Measurements from ENCODE around the gene PRAMEF2. TPM values are rescaled to one million over a fixed set of nuclear protein-coding genes. Genes with fewer than 3 reads are reported as not detected.
A peak's percentile ranks its signal among the peaks of the same experiment; 100 is the strongest.
"Not testable (repeated sequence)": the region's sequence is repeated elsewhere in the genome, so short reads cannot be mapped to it uniquely, and the experiment has no call there.

The PRAMEF2 gene, protein sequence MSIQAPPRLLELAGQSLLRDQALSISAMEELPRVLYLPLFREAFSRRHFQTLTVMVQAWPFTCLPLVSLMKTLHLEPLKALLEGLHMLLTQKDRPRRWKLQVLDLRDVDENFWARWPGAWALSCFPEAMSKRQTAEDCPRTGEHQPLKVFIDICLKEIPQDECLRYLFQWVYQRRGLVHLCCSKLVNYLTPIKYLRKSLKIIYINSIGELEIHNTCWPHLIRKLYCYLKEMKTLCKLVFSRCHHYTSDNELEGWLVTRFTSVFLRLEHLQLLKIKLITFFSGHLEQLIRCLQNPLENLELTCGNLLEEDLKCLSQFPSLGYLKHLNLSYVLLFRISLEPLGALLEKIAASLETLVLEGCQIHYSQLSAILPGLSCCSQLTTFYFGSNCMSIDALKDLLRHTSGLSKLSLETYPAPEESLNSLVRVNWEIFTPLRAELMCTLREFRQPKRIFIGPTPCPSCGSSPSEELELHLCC
- polyA plus RNA-seq (ENCODE audit: low read depth in 6 of 6): not detected

DNA sequence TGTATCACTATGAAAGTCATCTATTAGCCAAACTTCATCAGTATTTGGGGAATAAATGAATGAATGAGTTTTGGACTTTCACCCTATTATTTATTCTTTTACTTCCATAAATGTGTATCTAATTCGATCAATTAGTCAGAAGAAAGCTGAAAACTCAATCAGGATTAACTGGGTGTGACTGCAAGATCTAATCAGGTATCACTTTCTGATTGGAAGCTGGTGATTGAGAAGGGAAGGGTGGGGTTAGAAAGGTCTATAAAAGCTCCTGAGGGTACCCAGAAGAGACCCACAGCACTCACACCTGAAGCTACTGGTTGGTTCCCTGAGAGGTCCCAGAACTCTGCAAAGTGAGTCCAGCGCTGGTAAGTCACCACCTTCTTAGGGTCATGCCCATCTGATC, at the start of gene PRAMEF2:
TSS of gene PRAMEF2 (plus strand) at position 301 of the 400 bp plus-strand sequence. CDS start 1,924 bp downstream, outside the sequence.
- H3K27me3 Mint-ChIP-seq; DNase-seq; H3K9me3 Mint-ChIP-seq; H3K36me3 Mint-ChIP-seq; H3K4me1 Mint-ChIP-seq; H3K27ac Mint-ChIP-seq; ATAC-seq (ENCODE audit: low read depth in 2 of 2): not testable (repeated sequence)
- H3K4me3 Mint-ChIP-seq: peak within 1 kb of the TSS in 1 of 8 donors; percentile 29

DNA sequence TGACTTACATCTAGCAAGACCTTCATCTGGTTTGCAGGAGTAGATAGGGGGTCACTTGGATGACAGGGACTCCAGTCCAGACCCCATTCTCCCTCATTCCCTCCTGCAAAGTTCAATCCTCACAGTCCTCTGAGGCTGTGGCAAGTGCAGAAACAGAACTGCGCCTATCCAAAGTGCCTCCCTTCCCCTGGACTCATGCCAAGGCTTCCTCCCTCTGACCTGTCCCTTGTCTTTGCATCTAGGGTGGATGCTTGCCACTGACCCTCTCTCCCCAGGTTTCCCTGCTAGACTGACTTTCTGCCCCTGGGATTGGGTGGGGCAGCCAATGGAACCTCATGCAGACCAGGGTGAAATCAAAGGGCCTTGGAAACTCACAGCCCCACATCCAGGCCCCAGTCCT, 47.0 kb upstream of the PRAMEF2 start:
- ATAC-seq (ENCODE audit: low read depth in 2 of 2) (no peak), DNase-seq (no peak)
- H3K4me1 Mint-ChIP-seq: no peaks in the 10 kb centered on the region
- peaks cover 11 to 45% (median 33%) of the 10 kb centered on the region in 3 donors for H3K27me3 Mint-ChIP-seq
- H3K36me3 Mint-ChIP-seq: peaks cover 0 to 6% of the 10 kb centered on the region in 2 donors
- H3K4me3 Mint-ChIP-seq: peak overlapping the region in 1 of 8 donors; percentile 54
- H3K27ac Mint-ChIP-seq: no peak overlapping the region
- peaks cover 5 to 26% (median 13%) of the 10 kb centered on the region in 7 donors for H3K9me3 Mint-ChIP-seq

DNA sequence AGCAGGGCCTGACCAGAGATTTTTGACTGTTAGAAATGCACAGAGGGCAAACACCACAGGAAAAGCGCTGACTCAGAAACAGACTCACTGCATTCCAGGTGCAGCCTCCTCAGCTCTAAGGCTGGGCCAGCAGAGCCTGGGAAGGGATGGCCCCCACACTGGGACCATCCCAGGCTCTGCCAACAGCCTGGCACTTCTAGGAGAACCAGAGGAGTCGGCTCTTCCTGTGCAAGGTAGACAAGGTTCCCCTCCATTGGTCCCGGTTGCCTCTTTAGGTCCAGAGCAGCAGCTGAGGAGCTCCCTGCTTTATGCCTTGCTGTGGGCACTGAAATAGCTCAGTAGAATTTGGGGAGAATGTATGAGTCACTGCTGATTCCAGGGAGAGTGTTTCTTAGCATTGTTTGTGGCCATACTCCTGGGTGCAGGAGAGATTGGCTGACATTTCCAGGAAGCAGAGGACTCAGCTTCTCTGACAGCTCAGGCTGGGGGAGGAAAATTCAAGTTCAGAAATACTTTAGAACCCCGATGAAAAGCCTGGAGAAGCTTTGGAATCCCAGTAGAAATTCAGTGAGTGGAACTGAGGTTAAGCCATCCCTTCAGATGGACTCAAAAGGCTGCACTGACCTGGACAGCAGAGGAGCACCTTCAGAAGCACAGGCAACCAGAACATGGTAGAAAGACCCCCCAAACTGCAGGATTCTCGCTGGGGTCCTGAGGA, 46.0 kb upstream of the PRAMEF2 start:
- Mint-ChIP-seq H3K27me3 (peaks cover 11 to 36% (median 28%) of the 10 kb centered on the region in 3 donors), H3K4me3 (no peak overlapping the region), H3K36me3 (no peaks in the 10 kb centered on the region), H3K4me1 (no peaks in the 10 kb centered on the region), H3K27ac (no peak overlapping the region), H3K9me3 (peaks cover 2 to 17% (median 8%) of the 10 kb centered on the region in 7 donors)
- no peak for ATAC-seq (ENCODE audit: low read depth in 2 of 2)
- DNase-seq: no peak

DNA sequence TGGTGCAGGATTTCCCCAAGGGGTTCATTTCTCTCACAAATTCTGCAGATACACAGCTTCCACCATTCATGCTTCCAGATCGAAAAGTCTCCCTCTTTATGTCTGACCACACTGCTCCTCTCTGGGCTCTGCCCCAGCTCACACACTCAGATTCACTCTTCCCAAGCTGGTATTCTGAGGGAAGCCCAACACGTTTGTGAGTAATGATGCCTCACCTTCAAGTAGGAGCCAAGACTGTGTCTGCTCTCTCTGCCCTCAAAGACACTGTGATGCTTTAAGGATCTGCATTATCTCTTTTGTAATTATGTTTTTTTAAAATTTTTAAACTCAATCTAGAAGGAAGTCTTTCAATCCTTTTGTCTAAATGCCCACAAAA, 45.5 kb upstream of the PRAMEF2 start:
- DNase-seq (no peak), ATAC-seq (ENCODE audit: low read depth in 2 of 2) (no peak)
- Mint-ChIP-seq H3K36me3 (no peaks in the 10 kb centered on the region), H3K9me3 (peaks cover 2 to 13% (median 6%) of the 10 kb centered on the region in 7 donors), H3K4me3 (no peak overlapping the region), H3K4me1 (no peaks in the 10 kb centered on the region), H3K27ac (no peak overlapping the region), H3K27me3 (peaks cover 11 to 31% (median 27%) of the 10 kb centered on the region in 3 donors)

DNA sequence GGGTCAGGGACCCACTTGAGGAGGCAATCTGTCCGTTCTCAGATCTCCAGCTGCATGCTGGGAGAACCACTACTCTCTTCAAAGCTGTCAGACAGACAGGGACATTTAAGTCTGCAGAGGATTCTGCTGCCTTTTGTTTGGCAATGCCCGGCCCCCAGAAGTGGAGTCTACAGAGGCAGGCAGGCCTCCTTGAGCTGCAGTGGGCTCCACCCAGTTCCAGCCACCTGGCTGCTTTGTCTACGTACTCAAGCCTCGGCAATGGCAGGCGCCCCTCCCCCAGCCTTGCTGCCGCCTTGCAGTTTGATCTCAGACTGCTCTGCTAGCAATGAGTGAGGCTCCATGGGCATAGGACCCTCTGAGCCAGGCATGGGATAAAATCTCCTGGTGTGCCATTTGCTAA, 37.8 kb upstream of the PRAMEF2 start:
- H3K4me3 Mint-ChIP-seq; H3K36me3 Mint-ChIP-seq; H3K27ac Mint-ChIP-seq; DNase-seq; ATAC-seq (ENCODE audit: low read depth in 2 of 2); H3K9me3 Mint-ChIP-seq; H3K4me1 Mint-ChIP-seq: not testable (repeated sequence)
- peaks cover 5 to 10% (median 6%) of the 10 kb centered on the region in 3 donors for H3K27me3 Mint-ChIP-seq

DNA sequence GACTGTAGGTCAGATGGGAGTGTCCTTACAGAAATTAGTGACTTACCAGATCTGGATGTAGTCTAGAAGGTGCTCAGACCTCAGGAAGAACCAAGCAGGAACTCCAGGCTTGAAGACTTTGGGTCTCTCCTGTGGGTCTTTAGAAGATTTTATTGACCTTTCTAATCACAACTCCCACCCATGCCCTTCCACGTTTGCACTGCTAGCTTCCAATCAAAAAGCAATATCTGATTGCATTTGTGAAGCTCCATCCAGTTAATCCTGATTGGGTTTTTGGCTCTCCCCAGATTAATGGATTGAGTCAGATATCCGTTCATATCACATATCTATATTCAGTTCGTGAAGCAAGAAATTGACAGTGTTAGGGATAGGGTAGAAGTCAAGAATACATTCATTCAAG, 25.6 kb upstream of the PRAMEF2 start, which contains the start of gene PRAMEF11:
TSS of gene PRAMEF11 (minus strand) at position 101 of the 400 bp plus-strand sequence. CDS start 2,621 bp downstream, outside the sequence.
- H3K4me3 Mint-ChIP-seq; H3K9me3 Mint-ChIP-seq; H3K27ac Mint-ChIP-seq; DNase-seq; H3K36me3 Mint-ChIP-seq; H3K4me1 Mint-ChIP-seq; ATAC-seq (ENCODE audit: low read depth in 2 of 2): not testable (repeated sequence)
- peaks cover 4 to 16% (median 13%) of the 10 kb centered on the region in 3 donors for H3K27me3 Mint-ChIP-seq

DNA sequence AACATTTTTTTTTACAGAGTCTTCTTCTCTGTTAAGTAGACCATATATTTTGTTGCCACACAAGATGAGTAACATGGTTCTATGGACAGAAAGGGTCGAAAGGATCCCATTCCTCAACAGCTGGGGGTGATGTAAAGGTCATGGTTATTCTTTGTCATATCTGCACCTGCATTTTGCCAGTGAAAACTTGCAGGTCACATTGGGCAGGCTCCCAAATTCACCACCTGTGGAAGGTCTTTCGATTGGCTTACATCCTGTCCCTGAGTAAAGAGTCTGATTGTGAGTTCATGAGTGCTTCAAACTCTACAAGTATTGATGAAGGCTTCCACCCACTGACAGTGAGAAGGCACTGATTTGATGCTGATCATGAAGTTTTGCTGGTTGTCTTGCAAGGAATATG, 23.6 kb upstream of the PRAMEF2 start:
- H3K4me3 Mint-ChIP-seq; DNase-seq; ATAC-seq (ENCODE audit: low read depth in 2 of 2); H3K36me3 Mint-ChIP-seq; H3K27ac Mint-ChIP-seq; H3K9me3 Mint-ChIP-seq; H3K4me1 Mint-ChIP-seq: not testable (repeated sequence)
- H3K27me3 Mint-ChIP-seq: peaks cover 7 to 17% (median 11%) of the 10 kb centered on the region in 3 donors

DNA sequence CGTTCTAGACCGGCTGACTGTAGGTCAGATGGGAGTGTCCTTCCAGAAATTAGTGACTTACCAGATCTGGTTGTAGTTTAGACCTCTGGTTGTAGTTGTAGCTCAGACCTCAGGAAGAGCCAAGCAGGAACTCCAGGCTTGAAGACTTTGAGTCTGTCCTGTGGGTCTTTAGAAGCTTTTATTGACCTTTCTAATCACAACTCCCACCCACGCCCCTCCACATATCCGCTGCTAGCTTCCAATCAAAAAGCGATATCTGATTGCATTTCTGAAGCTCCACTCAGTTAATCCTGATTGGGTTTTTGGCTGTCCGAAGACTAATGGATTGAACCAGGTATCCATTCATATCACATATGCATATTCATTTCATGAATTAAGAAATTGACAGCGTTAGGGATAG, 8.3 kb upstream of the PRAMEF2 start, which contains the start of gene HNRNPCL1:
TSS of gene HNRNPCL1 (minus strand) at position 101 of the 400 bp plus-strand sequence. CDS start 431 bp downstream, outside the sequence.
- not testable (repeated sequence) for H3K27ac Mint-ChIP-seq, H3K4me1 Mint-ChIP-seq
- H3K27me3 Mint-ChIP-seq: peaks cover 0 to 11% (median 0%) of the 10 kb centered on the region in 3 donors

DNA sequence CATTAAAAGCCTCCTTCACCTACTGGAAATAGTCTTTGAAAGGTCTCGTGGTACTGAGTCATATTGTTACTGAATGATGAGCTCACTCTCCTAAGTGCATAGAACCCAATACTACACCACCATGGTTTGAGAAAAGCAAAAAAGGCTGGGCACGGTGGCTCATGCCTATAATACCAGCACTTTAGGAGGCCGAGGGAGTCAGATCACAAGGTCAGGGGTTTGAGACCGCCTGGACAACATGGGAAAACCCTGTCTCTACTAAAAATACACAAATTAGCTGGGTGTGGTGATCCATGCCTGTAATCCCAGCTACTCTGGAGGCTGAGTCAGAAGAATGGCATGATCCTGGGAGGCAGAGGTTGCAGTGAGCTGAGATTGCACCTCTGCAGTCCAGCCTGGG, 5.1 kb upstream of the PRAMEF2 start:
- ATAC-seq (ENCODE audit: low read depth in 2 of 2): no peak
- Mint-ChIP-seq H3K9me3 (peaks cover 0 to 16% (median 6%) of the 10 kb centered on the region in 7 donors), H3K36me3 (no peaks in the 10 kb centered on the region), H3K27me3 (peaks cover 0 to 11% (median 0%) of the 10 kb centered on the region in 3 donors), H3K4me3 (no peak overlapping the region), H3K4me1 (no peaks in the 10 kb centered on the region), H3K27ac (no peak overlapping the region)
- no peak for DNase-seq

More for the DNA sequence above, 8.3 kb upstream of the PRAMEF2 start, which contains the start of gene HNRNPCL1:
- ATAC-seq (ENCODE audit: low read depth in 2 of 2); H3K4me3 Mint-ChIP-seq; H3K36me3 Mint-ChIP-seq; DNase-seq: not testable (repeated sequence)
- peaks cover 2 to 31% (median 7%) of the 10 kb centered on the region in 7 donors for H3K9me3 Mint-ChIP-seq

DNA sequence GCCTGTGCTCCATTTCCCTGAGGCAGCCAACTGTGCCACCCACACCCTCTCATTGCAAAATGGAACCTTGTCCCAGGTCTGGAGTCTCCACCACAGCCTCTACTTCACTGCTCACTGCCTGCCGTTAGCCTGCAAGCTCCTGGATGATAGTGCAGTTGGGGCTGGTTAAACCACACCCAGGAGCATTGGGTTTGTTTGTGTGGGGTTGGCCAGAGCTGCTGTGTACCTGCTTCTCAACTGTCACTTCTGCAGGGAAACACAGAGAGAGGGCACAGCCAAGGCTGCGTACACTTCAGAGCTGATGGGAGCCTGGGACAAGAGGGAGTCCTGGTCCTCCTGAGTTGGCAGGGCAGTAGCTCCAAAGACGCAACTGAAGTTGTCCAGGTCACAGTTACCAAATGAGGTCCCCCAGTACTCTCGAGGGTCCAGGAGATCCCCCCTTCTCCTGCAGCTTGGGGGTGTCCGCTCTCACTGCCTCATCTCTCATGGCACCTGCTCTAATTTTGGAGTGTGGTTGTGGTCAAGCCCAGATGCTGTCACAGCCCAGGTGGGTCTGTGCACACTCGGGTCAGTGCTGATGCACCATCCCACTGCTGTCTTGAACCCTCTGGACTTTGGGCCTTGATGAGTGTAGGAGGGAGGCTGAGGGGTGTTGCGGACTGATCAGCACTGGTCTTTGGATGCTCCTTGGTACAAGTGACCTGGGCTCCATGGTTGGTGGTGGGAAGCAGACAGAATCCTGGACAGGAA, 6.4 kb downstream of the PRAMEF2 start:
- H3K27ac Mint-ChIP-seq; H3K4me3 Mint-ChIP-seq; H3K27me3 Mint-ChIP-seq; H3K9me3 Mint-ChIP-seq; H3K4me1 Mint-ChIP-seq; DNase-seq; ATAC-seq (ENCODE audit: low read depth in 2 of 2); H3K36me3 Mint-ChIP-seq: not testable (repeated sequence)

DNA sequence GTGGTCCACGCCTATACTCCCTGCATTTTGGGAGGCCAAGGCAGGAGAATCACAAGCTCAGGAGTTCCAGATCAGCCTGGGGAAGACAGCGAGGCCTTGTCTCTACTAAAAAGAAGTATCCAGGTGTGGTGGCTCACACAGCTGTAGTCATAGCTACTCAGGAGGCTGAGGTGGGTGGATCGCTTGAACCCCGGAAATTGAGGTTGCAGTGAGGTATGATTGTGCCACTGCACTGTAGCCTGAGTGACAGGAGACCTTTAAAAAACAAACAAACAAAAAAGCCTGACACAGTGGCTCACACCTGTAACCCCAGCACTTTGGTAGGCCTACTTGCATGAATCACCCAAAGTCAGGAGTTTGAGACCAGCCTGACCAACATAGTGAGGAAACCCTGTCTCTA, 21.6 kb downstream of the PRAMEF2 start:
- not testable (repeated sequence) for DNase-seq; H3K27me3 Mint-ChIP-seq; H3K4me3 Mint-ChIP-seq; H3K4me1 Mint-ChIP-seq; ATAC-seq (ENCODE audit: low read depth in 2 of 2); H3K36me3 Mint-ChIP-seq; H3K9me3 Mint-ChIP-seq
- peak overlapping the region in 1 of 6 donors; percentile 26 for H3K27ac Mint-ChIP-seq

DNA sequence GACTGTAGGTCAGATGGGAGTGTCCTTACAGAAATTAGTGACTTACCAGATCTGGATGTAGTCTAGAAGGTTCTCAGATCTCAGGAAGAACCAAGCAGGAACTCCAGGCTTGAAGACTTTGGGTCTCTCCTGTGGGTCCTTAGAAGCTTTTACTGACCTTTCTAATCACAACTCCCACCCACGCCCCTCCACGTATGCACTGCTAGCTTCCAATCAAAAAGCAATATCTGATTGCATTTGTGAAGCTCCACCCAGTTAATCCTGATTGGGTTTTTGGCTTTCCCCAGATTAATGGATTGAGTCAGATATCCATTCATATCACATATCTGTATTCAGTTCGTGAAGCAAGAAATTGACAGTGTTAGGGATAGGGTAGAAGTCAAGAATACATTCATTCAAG, 29.2 kb downstream of the PRAMEF2 start, which contains the start of gene PRAMEF4:
TSS of gene PRAMEF4 (minus strand) at position 101 of the 400 bp plus-strand sequence. CDS start 2,807 bp downstream, outside the sequence.
- ATAC-seq (ENCODE audit: low read depth in 2 of 2); H3K27ac Mint-ChIP-seq; DNase-seq; H3K27me3 Mint-ChIP-seq; H3K4me3 Mint-ChIP-seq; H3K9me3 Mint-ChIP-seq; H3K4me1 Mint-ChIP-seq; H3K36me3 Mint-ChIP-seq: not testable (repeated sequence)

DNA sequence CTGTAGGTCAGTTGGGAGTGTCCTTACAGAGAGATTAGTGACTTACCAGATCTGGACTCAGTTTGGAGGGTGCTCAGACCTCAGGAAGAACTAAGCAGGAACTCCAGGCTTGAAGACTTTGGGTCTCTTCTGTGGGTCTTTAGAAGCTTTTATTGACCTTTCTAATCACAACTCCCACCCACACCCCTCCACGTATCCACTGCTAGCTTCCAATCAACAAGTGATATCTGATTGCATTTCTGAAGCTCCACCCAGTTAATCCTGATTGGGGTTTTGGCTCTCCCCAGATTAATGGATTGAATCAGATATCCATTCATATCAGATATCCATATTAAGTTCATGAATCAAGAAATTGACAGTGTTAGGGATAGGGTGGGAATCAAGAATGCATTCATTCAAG, 41.3 kb downstream of the PRAMEF2 start, which contains the start of gene PRAMEF10:
TSS of gene PRAMEF10 (minus strand) at position 101 of the 400 bp plus-strand sequence. CDS start 2,423 bp downstream, outside the sequence.
- ATAC-seq (ENCODE audit: low read depth in 2 of 2); H3K4me1 Mint-ChIP-seq; DNase-seq; H3K27me3 Mint-ChIP-seq; H3K36me3 Mint-ChIP-seq; H3K27ac Mint-ChIP-seq; H3K4me3 Mint-ChIP-seq; H3K9me3 Mint-ChIP-seq: not testable (repeated sequence)
